ENCODE results near the gene DHX8.
"Not testable (repeated sequence)": the region's sequence is repeated elsewhere in the genome, so short reads cannot be mapped to it uniquely, and the experiment has no call there.

Gene DHX8

DNA sequence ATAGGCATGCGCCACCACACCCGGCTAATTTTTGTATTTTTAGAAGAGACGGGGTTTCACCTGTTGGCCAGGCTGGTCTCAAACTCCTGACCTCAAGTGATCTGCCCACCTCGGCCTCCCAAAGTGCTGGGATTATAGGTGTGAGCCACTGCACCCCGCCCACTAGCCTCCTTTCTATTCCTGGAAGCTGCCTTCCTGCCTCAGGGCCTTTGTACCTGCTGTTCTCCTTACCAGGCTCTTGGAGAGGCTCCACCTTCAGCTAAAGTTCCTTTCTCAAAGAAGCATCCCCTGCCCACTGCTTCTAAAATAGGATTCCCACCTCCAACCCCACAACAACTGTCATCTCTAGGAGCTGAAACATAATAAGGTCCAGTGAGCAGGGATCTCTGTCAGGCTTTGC is 23.9 kb upstream of the DHX8 start:
- intact Hi-C loops (cut with DNase I); DNase-seq: not testable (repeated sequence)

DNA sequence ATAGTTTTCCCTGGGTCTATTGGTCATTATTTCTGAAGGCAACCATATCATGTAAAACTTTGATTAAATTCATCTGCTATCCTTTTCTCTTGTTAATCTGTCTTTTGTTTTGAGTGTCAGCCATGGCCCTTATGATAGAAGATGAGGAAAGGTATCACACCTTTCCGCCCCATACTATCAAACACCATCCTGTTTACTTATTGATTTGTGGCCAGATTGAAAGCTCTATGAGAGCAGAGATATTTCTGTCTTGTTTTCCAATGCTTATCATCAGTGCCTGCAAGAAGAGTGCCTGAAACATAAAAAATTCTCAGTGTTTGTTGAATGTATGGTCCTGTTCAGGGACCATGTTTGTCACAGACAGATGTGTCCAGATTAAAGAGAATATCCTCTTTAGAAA is 22.6 kb upstream of the DHX8 start:
- intact Hi-C loops (cut with DNase I): no loop called here

GRCh38 chr17:43462569-43462968 is 21.2 kb upstream of the DHX8 start:
- DNase-seq; intact Hi-C loops (cut with DNase I): not testable (repeated sequence)

More for the DNA sequence above, 22.6 kb upstream of the DHX8 start:
- no peak for DNase-seq

DNA sequence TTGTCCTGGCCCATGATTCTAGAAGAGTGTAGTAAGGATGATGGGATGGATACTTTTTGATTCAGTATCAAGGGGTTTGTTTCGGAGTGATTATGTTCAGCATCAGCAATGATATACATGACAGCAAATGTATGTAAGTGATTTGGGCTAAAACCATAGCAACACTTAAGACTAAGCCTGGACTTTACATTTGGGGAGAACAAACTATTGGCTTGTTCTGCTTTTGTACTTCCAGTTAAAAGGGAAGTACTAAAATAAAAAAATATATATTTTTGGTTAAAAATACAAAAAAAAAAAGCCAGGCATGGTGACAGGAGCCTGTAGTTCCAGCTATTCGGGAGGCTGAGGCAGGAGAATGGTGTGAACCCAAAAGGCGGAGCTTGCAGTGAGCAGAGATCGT is 20.5 kb upstream of the DHX8 start:
- intact Hi-C loops (cut with DNase I): no loop called here
- DNase-seq: no peak

GRCh38 chr17:43464046-43464445 is 19.7 kb upstream of the DHX8 start:
- intact Hi-C loops (cut with DNase I): no loop called here
- no peak for DNase-seq

DNA sequence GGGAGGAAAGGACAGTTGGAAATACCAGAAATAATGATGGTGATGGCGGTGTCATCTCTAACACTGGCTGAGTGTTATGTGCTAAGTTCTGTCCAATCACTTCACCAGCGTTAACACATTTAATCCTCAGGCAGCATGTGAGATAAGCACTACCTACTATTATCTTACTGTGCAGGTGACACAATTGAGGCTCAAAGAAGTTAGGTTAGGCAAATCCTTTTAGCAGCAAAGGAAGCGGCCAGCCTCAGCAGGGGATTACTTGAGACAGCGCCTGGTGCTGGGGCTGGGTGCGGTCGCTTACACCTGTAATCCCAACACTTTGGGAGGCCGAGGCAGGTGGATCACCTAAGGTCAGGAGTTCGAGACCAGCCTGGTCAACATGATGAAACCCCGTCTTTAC is 18.7 kb upstream of the DHX8 start:
- DNase-seq: no peak

GRCh38 chr17:43467981-43468581 is 15.7 kb upstream of the DHX8 start:
- intact Hi-C loops (cut with DNase I): loop anchor here (5.0 kb wide), 1 partner anchor 51 kb away; no protein-coding TSS in a partner anchor
- peak in 7 of 10 donors; percentile 23 to 90 (median 48) for DNase-seq

More for the DNA sequence above, 18.7 kb upstream of the DHX8 start:
- intact Hi-C loops (cut with DNase I): loop anchor here (5.0 kb wide), 1 partner anchor 48 kb away; no protein-coding TSS in a partner anchor

DNA sequence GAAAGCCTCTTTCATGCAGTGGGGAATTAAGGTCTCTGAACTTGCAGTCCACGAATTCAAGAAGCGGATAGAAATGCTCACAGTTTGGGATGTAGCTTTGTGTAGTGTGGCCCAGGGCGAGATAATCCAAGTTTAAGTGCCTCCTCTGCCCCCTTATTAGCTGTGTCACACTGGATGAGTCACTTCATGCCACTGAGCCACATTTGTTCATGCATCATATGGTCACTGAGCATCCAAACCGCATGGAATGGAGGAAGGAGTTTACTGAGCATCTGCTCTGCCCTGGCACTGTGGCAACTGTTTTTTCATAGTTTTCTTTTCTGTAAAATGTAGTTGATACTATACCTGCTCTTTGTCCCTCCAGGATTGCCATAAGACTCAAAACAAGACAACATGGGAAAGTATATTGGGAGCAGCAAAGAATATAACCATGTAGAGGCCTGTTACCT is 15.1 kb upstream of the DHX8 start:
- intact Hi-C loops (cut with DNase I): loop anchor here (5.0 kb wide), 1 partner anchor 51 kb away; no protein-coding TSS in a partner anchor
- no peak for DNase-seq

DNA sequence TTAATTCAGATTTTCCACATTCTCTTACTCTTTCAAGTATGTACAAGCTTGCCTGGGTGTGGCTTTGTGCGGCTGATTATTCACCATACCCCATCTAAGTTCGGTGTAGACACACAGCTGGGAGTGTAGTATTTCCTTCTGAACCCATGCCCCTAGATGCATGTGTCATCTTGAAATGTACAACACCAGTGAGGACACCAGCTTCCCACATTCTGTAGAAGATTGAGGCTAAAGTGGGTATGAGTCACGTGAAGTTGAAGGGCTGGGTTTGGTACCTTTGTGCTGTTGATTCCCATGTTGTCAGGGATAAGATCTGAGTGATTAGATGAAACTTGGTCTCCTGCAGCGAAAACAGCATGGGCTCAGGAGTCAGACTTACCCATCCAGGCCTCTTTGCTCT is 14.6 kb upstream of the DHX8 start:
- DNase-seq: no peak
- intact Hi-C loops (cut with DNase I): loop anchor here (5.0 kb wide), 1 partner anchor 52 kb away; no protein-coding TSS in a partner anchor

DNA sequence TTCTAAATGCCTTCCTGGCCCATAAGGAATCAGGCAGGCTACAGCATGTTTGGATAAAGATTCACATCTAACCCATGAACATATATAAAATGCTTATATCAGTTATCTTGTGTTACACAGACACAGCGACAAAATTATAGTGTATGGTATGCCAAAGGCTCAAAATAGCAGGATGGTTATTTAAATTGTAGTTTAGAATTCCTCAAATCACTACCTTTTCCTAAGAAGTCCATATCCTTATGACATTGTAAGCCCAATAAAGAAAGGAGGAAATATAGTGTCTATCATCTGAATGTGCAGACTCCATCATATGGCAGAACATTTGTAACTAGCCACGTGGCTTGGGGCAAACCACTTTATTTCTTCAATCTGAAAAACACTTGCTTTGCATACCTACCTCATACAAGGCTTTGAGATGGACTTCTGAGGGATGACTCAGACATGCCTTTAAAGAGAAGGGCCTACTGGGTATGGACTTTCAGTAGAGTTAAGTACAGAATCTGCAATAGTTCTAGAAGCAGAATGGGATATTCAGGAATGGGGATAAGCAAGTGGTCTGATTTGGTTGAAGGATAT is 12.1 kb upstream of the DHX8 start:
- intact Hi-C loops (cut with DNase I): no loop called here
- no peak for DNase-seq

- intact Hi-C loops (cut with DNase I): no loop called here
- no peak for DNase-seq
Observed at GRCh38 chr17:43475494-43476089, 8.2 kb upstream of the DHX8 start.

DNA sequence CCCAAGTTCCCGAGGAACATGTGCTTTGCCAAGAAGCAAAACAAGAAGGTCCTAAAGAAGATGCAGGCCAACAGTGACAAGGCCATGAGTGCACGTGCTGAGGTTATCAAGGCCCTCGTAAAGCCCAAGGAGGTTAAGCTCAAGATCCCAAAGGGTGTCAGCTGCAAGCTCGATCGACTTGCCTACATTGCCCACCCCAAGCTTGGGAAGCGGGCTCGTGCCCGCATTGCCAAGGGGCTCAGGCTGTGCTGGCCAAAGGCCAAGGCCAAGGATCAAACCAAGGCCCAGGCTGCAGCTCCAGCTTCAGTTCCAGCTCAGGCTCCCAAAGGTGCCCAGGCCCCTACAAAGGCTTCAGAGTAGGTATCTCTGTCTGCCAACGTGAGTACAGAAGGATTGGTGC is 7.5 kb upstream of the DHX8 start:
- DNase-seq; intact Hi-C loops (cut with DNase I): not testable (repeated sequence)

GRCh38 chr17:43477832-43478634 is 5.7 kb upstream of the DHX8 start:
- no peak for DNase-seq
- intact Hi-C loops (cut with DNase I): no loop called here

GRCh38 chr17:43479948-43480347 is 3.8 kb upstream of the DHX8 start:
- intact Hi-C loops (cut with DNase I): loop anchor here (10.0 kb wide), 1 partner anchor 535 kb away; the partner anchor contains the start of gene TMEM101
- DNase-seq: no peak

DNA sequence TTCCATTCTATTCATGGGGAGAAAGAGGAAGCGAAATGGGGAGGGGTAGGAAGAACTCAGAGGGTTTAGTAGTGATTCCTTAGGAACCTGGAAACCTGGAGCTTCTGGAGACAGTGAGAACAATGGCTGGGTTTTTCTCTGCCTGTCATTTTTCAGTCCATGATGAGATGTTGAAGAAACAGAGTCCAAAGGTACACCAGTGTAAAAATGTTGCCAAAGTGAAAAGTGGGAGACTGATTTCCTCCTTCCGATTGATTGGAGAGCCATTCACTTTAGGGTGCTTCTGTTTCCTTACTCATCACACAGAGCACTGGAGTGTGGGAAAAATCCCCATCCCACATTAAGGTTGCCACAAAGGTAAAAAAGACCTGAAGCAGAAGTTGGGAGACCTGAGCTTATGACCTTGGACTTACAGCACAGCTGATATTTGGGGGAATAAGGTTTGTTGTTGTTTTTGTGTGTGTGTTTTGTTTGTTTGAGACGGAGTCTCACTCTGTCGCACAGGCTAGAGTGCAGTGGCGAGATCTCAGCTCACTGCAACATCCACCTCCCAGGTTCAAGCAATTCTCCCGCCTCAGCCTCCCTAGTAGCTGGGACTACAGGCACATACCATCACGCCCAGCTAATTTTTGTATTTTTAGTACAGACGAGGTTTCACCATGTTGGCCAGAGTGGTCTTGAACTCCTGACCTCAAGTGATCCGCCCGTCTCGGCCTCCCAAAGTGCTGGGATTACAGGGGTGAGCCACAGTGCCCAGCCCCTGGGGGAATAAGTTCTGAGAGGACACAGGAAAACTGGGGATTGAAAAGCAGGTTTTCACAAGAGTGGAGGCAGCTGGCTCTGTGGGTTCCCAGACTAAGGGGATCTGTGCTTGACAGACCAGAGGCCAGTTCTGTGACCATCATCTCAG is 1.4 kb upstream of the DHX8 start:
- DNase-seq: no peak
- intact Hi-C loops (cut with DNase I): loop anchor here (1.0 to 10.0 kb wide), 2 partner anchors 88 to 532 kb away; partner anchors contain the start of gene TMEM101

- DNase-seq: no peak
- intact Hi-C loops (cut with DNase I): no loop called here
Observed at GRCh38 chr17:43490621-43491020, 6.8 kb downstream of the DHX8 start.

DNA sequence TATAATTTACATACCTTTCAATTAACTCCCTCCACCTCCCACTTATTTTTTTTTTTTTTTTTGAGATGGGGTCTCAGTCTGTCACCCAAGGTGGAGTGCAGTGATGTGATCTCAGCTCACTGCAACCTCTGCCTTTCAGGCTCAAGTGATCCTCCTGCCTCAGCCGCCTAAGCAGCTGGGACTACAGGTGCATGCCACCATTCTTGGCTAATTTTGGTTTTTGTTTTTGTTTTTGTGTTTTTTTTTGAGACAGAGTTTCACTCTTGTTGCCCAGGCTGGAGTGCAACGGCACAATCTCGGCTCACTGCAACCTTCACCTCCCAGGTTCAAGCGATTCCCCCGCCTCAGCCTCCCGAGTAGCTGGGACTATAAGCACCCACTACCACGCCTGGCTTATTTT is 25.7 kb downstream of the DHX8 start:
- DNase-seq; intact Hi-C loops (cut with DNase I): not testable (repeated sequence)

DNA sequence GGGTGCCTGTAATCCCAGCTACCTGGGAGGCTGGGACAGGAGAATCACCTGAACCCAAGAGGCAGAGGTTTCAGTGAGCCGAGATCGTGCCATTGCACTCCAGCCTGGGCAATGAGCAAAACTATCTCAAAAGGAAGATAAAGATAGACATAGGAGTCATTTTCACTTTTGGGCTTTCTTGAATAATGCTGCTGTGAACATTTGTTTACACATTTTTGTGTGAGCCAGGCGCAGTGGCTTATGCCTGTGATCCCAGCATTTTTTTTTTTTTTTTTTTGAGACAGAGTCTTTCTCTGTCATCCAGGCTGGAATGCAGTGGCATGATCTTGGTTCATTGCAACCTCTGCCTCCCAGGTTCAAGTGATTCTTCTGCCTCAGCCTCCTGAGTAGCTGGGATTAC is 27.4 kb downstream of the DHX8 start:
- DNase-seq; intact Hi-C loops (cut with DNase I): not testable (repeated sequence)

DNA sequence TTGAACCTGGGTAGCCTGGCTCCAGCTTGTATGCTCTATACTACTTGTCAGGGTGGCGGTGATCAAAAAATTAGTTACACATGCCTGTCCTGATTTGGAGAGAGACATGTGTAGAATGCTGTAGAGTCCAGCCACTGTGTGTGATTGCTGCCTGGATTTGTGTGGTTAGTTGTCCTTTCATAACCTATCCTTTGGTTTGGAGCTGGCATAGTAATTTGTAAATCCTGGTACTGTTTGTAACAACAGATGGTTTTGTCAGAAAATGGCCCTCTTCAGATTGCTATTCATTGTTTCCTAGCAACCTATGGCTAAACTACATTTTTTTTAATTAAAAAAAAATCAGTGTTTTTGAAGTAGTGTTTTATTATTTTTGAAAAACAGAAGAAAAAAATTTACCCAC is 31.9 kb downstream of the DHX8 start:
- intact Hi-C loops (cut with DNase I): no loop called here
- no peak for DNase-seq

DNA sequence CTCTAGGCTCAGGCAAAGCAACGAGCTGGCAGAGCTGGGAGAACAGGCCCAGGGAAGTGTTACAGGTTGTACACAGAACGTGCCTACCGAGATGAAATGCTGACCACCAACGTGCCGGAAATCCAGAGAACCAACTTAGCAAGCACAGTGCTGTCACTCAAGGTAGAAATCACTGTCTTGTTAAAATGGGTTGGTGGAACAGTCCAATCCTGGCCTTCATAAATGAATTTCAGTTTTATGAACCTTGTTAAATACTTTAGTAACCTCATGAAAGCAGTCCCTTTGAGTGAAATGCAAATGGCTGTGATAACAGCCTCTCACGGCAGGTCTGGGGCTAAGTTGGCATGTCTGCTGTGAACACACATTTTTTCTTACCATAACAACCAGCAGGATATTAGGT is 33.4 kb downstream of the DHX8 start:
- DNase-seq: no peak
- intact Hi-C loops (cut with DNase I): no loop called here

All from posterior cingulate gyrus (tissue), 11 donors.